ENCODE data around the gene HJURP. TPM values are rescaled to one million over a fixed set of nuclear protein-coding genes. Genes with fewer than 3 reads are reported as not detected.
A peak's percentile ranks its signal among the peaks of the same experiment; 100 is the strongest.

The HJURP gene
- total RNA-seq, 5 donors from 2014 or later (not counting 1 experiment from before 2014, with no cell fraction given): 0.33 to 1.7 (median 1.1) TPM

DNA sequence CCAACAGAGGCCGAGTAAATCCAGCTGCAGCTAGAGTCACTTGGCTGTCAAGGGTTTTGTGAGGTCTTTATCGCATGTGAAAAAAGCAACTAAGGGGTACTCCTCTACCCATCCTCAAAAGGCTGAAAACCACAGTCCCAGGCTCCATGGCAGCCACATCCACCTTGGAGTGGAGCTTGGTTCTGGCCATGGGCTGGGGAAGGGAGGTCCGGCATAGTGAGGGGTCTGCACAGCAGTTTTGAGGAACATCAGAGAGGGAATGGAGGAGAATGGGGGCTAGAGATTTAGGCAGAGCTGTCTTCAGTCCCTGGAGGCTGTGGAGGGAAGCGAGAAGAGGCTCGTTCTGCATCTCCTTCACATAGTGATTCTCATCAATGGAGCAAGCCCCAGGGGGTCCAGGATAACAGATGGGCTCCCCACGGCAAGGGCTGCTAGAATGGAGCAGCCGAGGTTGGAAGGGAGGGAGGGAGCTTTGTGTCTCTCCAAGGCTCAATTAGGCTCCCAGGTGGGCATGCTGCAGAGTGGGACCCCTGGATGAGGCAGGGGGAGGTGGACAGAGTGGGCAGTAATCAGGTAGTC is 55.2 kb downstream of the HJURP start:
- Histone ChIP-seq H3K27ac (ENCODE audit: low read length) (no peak overlapping the region), H3K27me3 (replicated peaks in 1 of 2; ENCODE audit: control insufficient read depth in 2 of 2, extremely low read depth in 1 of 2, insufficient read depth in 2 of 2, low read length in 1 of 2) (peaks cover 0 to 34% of the 10 kb centered on the region in 2 experiments), H3K36me3 (ENCODE audit: control insufficient read depth in 2 of 2, extremely low read depth in 1 of 2, insufficient read depth in 1 of 2, low read length in 1 of 2) (no peaks in the 10 kb centered on the region), H3K9me3 (no peaks in the 10 kb centered on the region), H3K4me1 (ENCODE audit: control insufficient read depth in 1 of 2, extremely low read depth in 1 of 2, insufficient read depth in 2 of 2, low read length in 2 of 2) (no peaks in the 10 kb centered on the region), H3K4me3 (ENCODE audit: control insufficient read depth in 1 of 2, extremely low read depth in 1 of 2, low read length in 1 of 2) (no peak overlapping the region)
- DNase-seq: peak in 1 of 35 experiments; percentile 21
- ATAC-seq (replicated peaks in 1 of 4): no peak
- Mint-ChIP-seq H3K4me1 (no peaks in the 10 kb centered on the region), H3K36me3 (no peaks in the 10 kb centered on the region), H3K27ac (no peak overlapping the region), H3K4me3 (no peak overlapping the region), H3K9me3 (peaks cover 0 to 5% (median 0%) of the 10 kb centered on the region in 3 donors), H3K27me3 (peaks cover 9 to 20% of the 10 kb centered on the region in 2 donors)
- POLR2A ChIA-PET: interaction anchor here in 1 of 2 donors (0.8 kb wide), 1 partner anchor 29 kb away, joined by 3 read pairs; no protein-coding TSS in a partner anchor
- 42% methylated on average over 6 of the region's 7 CpGs for WGBS (ENCODE audit: insufficient coverage)
- CTCF ChIA-PET: no interaction called here

DNA sequence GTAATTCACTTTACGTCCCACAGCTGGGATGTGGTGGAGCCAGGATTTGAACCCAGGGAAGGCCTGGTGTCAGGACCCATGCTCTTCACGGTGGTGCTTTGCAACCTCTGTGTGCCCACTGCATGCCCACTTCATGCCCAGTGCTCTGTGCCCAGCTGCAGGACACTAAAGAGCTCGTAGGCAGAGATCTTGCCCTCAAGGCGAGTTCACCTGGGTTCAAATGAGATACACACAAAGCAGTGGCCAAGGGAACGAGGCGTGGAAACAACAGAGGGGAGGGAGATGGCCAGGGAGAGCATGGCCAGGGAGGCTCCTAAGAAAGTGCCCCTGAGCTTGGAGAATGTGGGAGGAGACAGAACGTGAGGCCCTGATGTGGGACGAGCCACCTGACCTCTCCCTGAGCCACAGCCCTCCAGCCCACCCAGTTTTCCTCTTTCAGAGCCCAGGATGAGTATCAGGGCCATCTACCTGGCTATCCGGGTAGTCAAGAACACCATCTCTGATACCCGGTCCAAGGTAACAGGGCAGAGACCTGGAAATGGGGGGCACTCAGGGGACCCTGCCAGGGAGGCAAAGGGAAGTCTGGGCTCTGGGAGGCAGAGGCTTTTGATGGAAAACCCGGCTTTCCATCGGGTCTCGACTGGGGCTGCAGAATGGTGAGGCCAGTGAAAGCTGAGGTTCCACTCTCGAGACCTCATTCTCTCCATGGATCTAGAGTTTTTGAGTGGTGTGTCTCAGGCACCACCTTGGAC is 55.8 kb downstream of the HJURP start:
- peaks cover 0 to 5% (median 0%) of the 10 kb centered on the region in 3 donors for H3K9me3 Mint-ChIP-seq
- Histone ChIP-seq H3K4me1 (ENCODE audit: control insufficient read depth in 1 of 2, extremely low read depth in 1 of 2, insufficient read depth in 2 of 2, low read length in 2 of 2) (no peaks in the 10 kb centered on the region), H3K9me3 (no peaks in the 10 kb centered on the region), H3K27me3 (replicated peaks in 1 of 2; ENCODE audit: control insufficient read depth in 2 of 2, extremely low read depth in 1 of 2, insufficient read depth in 2 of 2, low read length in 1 of 2) (peaks cover 0 to 29% of the 10 kb centered on the region in 2 experiments), H3K27ac (ENCODE audit: low read length) (no peak overlapping the region), H3K4me3 (ENCODE audit: control insufficient read depth in 1 of 2, extremely low read depth in 1 of 2, low read length in 1 of 2) (no peak overlapping the region), H3K36me3 (ENCODE audit: control insufficient read depth in 2 of 2, extremely low read depth in 1 of 2, insufficient read depth in 1 of 2, low read length in 1 of 2) (no peaks in the 10 kb centered on the region)
- peaks cover 9 to 16% of the 10 kb centered on the region in 2 donors for H3K27me3 Mint-ChIP-seq
- WGBS (ENCODE audit: insufficient coverage): 75% methylated on average over 11 of the region's 14 CpGs
- POLR2A ChIA-PET: no interaction called here
- CTCF ChIA-PET: no interaction called here
- no peak overlapping the region for H3K27ac Mint-ChIP-seq
- ATAC-seq (replicated peaks in 1 of 4) (no peak), DNase-seq (peak in 2 of 35 experiments; percentile 0 to 7)
- no peaks in the 10 kb centered on the region for H3K4me1 Mint-ChIP-seq
- H3K36me3 Mint-ChIP-seq: no peaks in the 10 kb centered on the region
- no peak overlapping the region for H3K4me3 Mint-ChIP-seq

DNA sequence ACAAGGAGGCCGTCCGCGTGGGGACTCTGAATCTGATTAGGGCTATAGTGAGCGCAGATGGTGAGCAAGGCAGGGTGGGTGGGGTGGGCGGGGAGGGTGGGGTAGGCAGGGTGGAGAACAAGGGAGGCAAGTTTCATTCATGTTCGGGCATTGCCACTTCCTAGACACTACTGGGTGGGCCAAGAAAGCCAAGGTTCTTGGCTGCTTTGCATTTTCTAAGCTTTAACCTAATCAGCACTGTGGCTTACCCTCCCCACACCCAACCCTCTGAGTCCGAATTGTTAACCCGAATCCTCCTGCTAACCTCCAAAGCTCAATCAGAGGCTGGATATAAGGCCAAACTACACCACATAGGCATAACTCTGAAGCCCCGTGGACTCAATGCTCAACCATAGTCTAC is 58.1 kb downstream of the HJURP start:
- Mint-ChIP-seq H3K9me3 (peaks cover 0 to 5% (median 0%) of the 10 kb centered on the region in 3 donors), H3K36me3 (no peaks in the 10 kb centered on the region), H3K27me3 (peaks cover 3 to 6% of the 10 kb centered on the region in 2 donors), H3K4me3 (no peak overlapping the region), H3K4me1 (no peaks in the 10 kb centered on the region), H3K27ac (no peak overlapping the region)
- H3K36me3 ChIP-seq (ENCODE audit: control insufficient read depth in 2 of 2, extremely low read depth in 1 of 2, insufficient read depth in 1 of 2, low read length in 1 of 2): no peaks in the 10 kb centered on the region
- H3K27ac ChIP-seq (ENCODE audit: low read length): no peak overlapping the region
- ChIA-PET POLR2A (interaction anchor here in 1 of 2 donors (0.5 kb wide), 1 partner anchor 189 kb away, joined by 3 read pairs; no protein-coding TSS in a partner anchor), CTCF (no interaction called here)
- no peaks in the 10 kb centered on the region for H3K4me1 ChIP-seq (ENCODE audit: control insufficient read depth in 1 of 2, extremely low read depth in 1 of 2, insufficient read depth in 2 of 2, low read length in 2 of 2)
- 92% methylated on average over 3 of the region's 9 CpGs for WGBS (ENCODE audit: insufficient coverage)
- ATAC-seq (replicated peaks in 1 of 4) (no peak), DNase-seq (no peak)
- H3K4me3 ChIP-seq (ENCODE audit: control insufficient read depth in 1 of 2, extremely low read depth in 1 of 2, low read length in 1 of 2): no peak overlapping the region
- H3K9me3 ChIP-seq: no peaks in the 10 kb centered on the region
- peaks cover 0 to 17% of the 10 kb centered on the region in 2 experiments for H3K27me3 ChIP-seq (replicated peaks in 1 of 2; ENCODE audit: control insufficient read depth in 2 of 2, extremely low read depth in 1 of 2, insufficient read depth in 2 of 2, low read length in 1 of 2)

DNA sequence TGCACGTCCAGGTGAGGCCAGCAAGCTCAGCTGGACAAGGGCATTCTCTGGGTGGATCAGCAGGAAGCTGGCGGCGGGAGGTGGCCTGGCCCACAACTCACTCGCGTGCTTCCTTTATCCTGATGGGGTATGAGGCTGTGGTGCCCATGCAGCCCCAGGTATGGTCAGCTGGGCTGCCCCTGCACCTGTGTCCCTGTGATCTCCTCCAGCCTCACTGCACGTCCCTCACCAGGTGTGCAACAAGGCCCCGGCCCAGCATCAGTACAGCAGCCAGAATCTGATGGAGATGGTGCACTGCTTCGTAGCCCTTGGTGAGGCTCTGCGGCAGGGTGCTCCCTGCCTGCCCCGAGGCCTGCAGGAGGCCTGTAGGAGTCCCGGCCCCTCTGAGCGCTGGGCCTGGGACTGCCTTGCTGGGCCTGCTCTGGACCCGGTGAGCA is 58.6 kb downstream of the HJURP start:
- no peak overlapping the region for H3K27ac Mint-ChIP-seq
- DNase-seq: peak in 1 of 35 experiments; percentile 9
- CTCF ChIA-PET: no interaction called here

DNA sequence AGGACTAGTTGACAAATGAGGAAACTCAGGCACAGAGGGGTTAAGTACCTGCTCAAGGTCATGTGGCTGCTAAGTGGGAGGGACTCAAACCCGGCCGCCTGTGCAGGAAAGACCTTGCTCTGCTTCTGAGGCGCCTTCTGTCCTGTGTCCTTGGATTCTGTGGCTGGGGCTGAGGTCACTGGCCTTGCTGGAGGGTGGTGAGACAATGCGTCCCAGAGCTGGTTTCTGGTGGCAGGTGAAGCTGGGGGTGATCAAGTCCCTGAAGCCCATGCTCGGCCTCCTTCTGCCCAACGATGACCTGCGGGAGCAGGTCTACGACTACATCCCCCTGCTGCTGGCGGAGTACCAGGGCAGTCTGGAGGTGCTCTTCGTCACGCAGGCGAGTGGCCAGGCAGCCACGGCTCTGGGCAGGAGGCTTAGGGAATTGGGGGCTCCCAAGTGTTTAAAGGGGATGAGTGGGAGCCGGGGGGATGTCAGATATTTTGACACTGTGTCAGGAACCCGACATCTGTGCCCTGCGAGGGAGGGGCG is 60.1 kb downstream of the HJURP start:
- ATAC-seq (replicated peaks in 1 of 4) (no peak), DNase-seq (no peak)
- H3K9me3 Mint-ChIP-seq: no peaks in the 10 kb centered on the region
- WGBS (ENCODE audit: insufficient coverage): 80% methylated on average over 17 of the region's 17 CpGs
- Histone ChIP-seq H3K4me1 (ENCODE audit: control insufficient read depth in 1 of 2, extremely low read depth in 1 of 2, insufficient read depth in 2 of 2, low read length in 2 of 2) (no peaks in the 10 kb centered on the region), H3K9me3 (no peaks in the 10 kb centered on the region), H3K27ac (ENCODE audit: low read length) (no peak overlapping the region), H3K36me3 (ENCODE audit: control insufficient read depth in 2 of 2, extremely low read depth in 1 of 2, insufficient read depth in 1 of 2, low read length in 1 of 2) (no peaks in the 10 kb centered on the region), H3K4me3 (ENCODE audit: control insufficient read depth in 1 of 2, extremely low read depth in 1 of 2, low read length in 1 of 2) (no peak overlapping the region), H3K27me3 (replicated peaks in 1 of 2; ENCODE audit: control insufficient read depth in 2 of 2, extremely low read depth in 1 of 2, insufficient read depth in 2 of 2, low read length in 1 of 2) (peaks cover 0 to 14% of the 10 kb centered on the region in 2 experiments)
- ChIA-PET CTCF (no interaction called here), POLR2A (no interaction called here)
- H3K4me1 Mint-ChIP-seq: no peaks in the 10 kb centered on the region
- H3K27me3 Mint-ChIP-seq: peaks cover 3 to 6% of the 10 kb centered on the region in 2 donors
- no peak overlapping the region for H3K4me3 Mint-ChIP-seq
- no peaks in the 10 kb centered on the region for H3K36me3 Mint-ChIP-seq
- no peak overlapping the region for H3K27ac Mint-ChIP-seq

More for the DNA sequence above, 58.6 kb downstream of the HJURP start:
- Histone ChIP-seq H3K9me3 (no peaks in the 10 kb centered on the region), H3K4me1 (ENCODE audit: control insufficient read depth in 1 of 2, extremely low read depth in 1 of 2, insufficient read depth in 2 of 2, low read length in 2 of 2) (no peaks in the 10 kb centered on the region), H3K4me3 (ENCODE audit: control insufficient read depth in 1 of 2, extremely low read depth in 1 of 2, low read length in 1 of 2) (no peak overlapping the region), H3K36me3 (ENCODE audit: control insufficient read depth in 2 of 2, extremely low read depth in 1 of 2, insufficient read depth in 1 of 2, low read length in 1 of 2) (no peaks in the 10 kb centered on the region), H3K27ac (ENCODE audit: low read length) (no peak overlapping the region), H3K27me3 (replicated peaks in 1 of 2; ENCODE audit: control insufficient read depth in 2 of 2, extremely low read depth in 1 of 2, insufficient read depth in 2 of 2, low read length in 1 of 2) (peaks cover 0 to 17% of the 10 kb centered on the region in 2 experiments)
- Mint-ChIP-seq H3K27me3 (peaks cover 3 to 6% of the 10 kb centered on the region in 2 donors), H3K36me3 (no peaks in the 10 kb centered on the region), H3K4me1 (no peaks in the 10 kb centered on the region), H3K9me3 (peaks cover 0 to 5% (median 0%) of the 10 kb centered on the region in 3 donors), H3K4me3 (no peak overlapping the region)
- 85% methylated on average over 13 of the region's 13 CpGs for WGBS (ENCODE audit: insufficient coverage)
- ATAC-seq (replicated peaks in 1 of 4): no peak
- POLR2A ChIA-PET: interaction anchor here in 1 of 2 donors (0.5 kb wide), 1 partner anchor 190 kb away, joined by 3 read pairs; no protein-coding TSS in a partner anchor

DNA sequence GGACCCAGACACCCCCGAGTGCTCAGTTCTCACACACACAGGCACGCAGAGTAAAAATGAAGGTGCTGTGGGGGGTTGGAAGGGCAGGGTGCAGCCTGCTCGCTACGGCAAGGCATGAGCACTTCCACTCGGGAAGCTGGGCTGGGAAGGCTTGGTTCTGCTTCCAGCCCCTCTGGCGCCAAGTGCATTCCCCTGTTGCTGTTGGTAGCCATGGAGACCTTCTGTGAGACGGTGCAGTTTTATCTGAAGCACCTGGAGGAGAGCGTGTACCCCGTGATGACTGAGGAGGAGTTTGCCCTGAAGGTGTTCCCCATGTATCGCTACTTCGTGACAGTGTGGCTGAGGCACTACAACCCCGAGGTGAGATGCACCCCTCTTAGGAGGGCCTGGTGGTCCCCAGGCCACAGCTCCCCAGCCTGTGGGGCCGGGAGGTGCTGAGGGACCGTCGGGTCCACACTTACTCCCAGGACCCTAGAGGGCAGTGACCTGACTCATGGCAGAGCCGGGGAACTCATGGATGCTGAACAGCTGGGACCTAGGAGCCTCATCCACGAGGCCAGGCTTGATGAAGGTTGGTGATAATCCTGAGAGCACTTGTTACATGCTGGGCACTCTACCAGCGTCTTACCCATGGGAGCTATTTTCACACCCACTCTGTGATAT is 60.7 kb downstream of the HJURP start:
- H3K4me1 Mint-ChIP-seq: no peaks in the 10 kb centered on the region
- no peaks in the 10 kb centered on the region for H3K4me1 ChIP-seq (ENCODE audit: control insufficient read depth in 1 of 2, extremely low read depth in 1 of 2, insufficient read depth in 2 of 2, low read length in 2 of 2)
- peaks cover 3 to 6% of the 10 kb centered on the region in 2 donors for H3K27me3 Mint-ChIP-seq
- H3K9me3 ChIP-seq: no peaks in the 10 kb centered on the region
- 80% methylated on average over 11 of the region's 18 CpGs for WGBS (ENCODE audit: insufficient coverage)
- ChIA-PET POLR2A (no interaction called here), CTCF (no interaction called here)
- H3K4me3 Mint-ChIP-seq: no peak overlapping the region
- H3K27me3 ChIP-seq (replicated peaks in 1 of 2; ENCODE audit: control insufficient read depth in 2 of 2, extremely low read depth in 1 of 2, insufficient read depth in 2 of 2, low read length in 1 of 2): peaks cover 0 to 10% of the 10 kb centered on the region in 2 experiments
- H3K27ac Mint-ChIP-seq: no peak overlapping the region
- H3K27ac ChIP-seq (ENCODE audit: low read length): no peak overlapping the region
- H3K36me3 Mint-ChIP-seq: no peaks in the 10 kb centered on the region
- no peak overlapping the region for H3K4me3 ChIP-seq (ENCODE audit: control insufficient read depth in 1 of 2, extremely low read depth in 1 of 2, low read length in 1 of 2)
- ATAC-seq (replicated peaks in 1 of 4) (no peak), DNase-seq (no peak)
- no peaks in the 10 kb centered on the region for H3K9me3 Mint-ChIP-seq
- no peaks in the 10 kb centered on the region for H3K36me3 ChIP-seq (ENCODE audit: control insufficient read depth in 2 of 2, extremely low read depth in 1 of 2, insufficient read depth in 1 of 2, low read length in 1 of 2)

All from T-cell (primary cell).